ENCODE results near the gene CABP2. TPM values are rescaled to one million over a fixed set of nuclear protein-coding genes. Genes with fewer than 3 reads are reported as not detected.

Gene CABP2
- total and polyA plus RNA-seq, 2 donors (not counting 1 experiment from before 2014, with no cell fraction given), result not detected

- Histone ChIP-seq H3K36me3 (ENCODE audit: control insufficient read depth, insufficient read depth, low read length) (peaks cover 4% of the 10 kb centered on the region), H3K9ac (ENCODE audit: insufficient read depth, low read length) (peak within 1 kb of the TSS; percentile 70), H3K4me1 (ENCODE audit: control insufficient read depth, extremely low read depth, insufficient read depth, low read length) (peaks cover 11% of the 10 kb centered on the region), H3K27ac (ENCODE audit: insufficient read depth, low read length) (peak within 1 kb of the TSS; percentile 92), H3K27me3 (ENCODE audit: control insufficient read depth, insufficient read depth, low read length) (no peaks in the 10 kb centered on the region), H3K4me3 (replicated peaks in 1 of 4; ENCODE audit: control extremely low read depth in 1 of 4, insufficient read depth in 1 of 4, low read depth in 3 of 4, low read length in 4 of 4) (peak within 1 kb of the TSS; percentile 67 to 79 (median 68)), H3K79me2 (ENCODE audit: control insufficient read depth, insufficient read depth, low read length) (no peaks in the 10 kb centered on the region), H3K9me3 (ENCODE audit: control insufficient read depth, insufficient read depth, low read depth, low read length) (no peaks in the 10 kb centered on the region), H4K20me1 (ENCODE audit: control insufficient read depth, extremely low read depth, insufficient read depth, low read length) (no peaks in the 10 kb centered on the region), H2AFZ (ENCODE audit: low read length) (peak within 1 kb of the TSS; percentile 52), H3K4me2 (ENCODE audit: extremely low read depth, insufficient read depth, low read length) (peak within 1 kb of the TSS; percentile 84)
- no peak for TF ChIP-seq CTCF (conservative IDR thresholded peaks at IDR 0.05 in 1 of 2, IDR thresholded peaks at IDR 0.05 in 1 of 2; ENCODE audit: low read depth in 1 of 2, low read length in 2 of 2)
- TF ChIP-seq EZH2 (IDR thresholded peaks at IDR 0.05; ENCODE audit: low read length, missing control alignments), result no peak
- peak; percentile 40 to 43 for DNase-seq (ENCODE audit: low read depth in 2 of 2)
These were observed 18.2 kb downstream of the CABP2 start, which contains the start of gene PITPNM1 for GRCh38 chr11:67504950-67505581. PITPNM1 (minus strand) TSS chr11:67505363; CDS start chr11:67504180, 1,183 bp downstream.

- peak overlapping the region; percentile 67 to 79 (median 68) for H3K4me3 ChIP-seq (replicated peaks in 1 of 4; ENCODE audit: control extremely low read depth in 1 of 4, insufficient read depth in 1 of 4, low read depth in 3 of 4, low read length in 4 of 4)
- H4K20me1 ChIP-seq (ENCODE audit: control insufficient read depth, extremely low read depth, insufficient read depth, low read length), result no peaks in the 10 kb centered on the region
- TF ChIP-seq CTCF (conservative IDR thresholded peaks at IDR 0.05 in 1 of 2, IDR thresholded peaks at IDR 0.05 in 1 of 2; ENCODE audit: low read depth in 1 of 2, low read length in 2 of 2) (no peak), EZH2 (IDR thresholded peaks at IDR 0.05; ENCODE audit: low read length, missing control alignments) (no peak)
- no peaks in the 10 kb centered on the region for H3K27me3 ChIP-seq (ENCODE audit: control insufficient read depth, insufficient read depth, low read length)
- H2AFZ ChIP-seq (ENCODE audit: low read length), result peak overlapping the region; percentile 52
- peak overlapping the region; percentile 92 for H3K27ac ChIP-seq (ENCODE audit: insufficient read depth, low read length)
- H3K79me2 ChIP-seq (ENCODE audit: control insufficient read depth, insufficient read depth, low read length), result no peaks in the 10 kb centered on the region
- H3K9ac ChIP-seq (ENCODE audit: insufficient read depth, low read length), result peak overlapping the region; percentile 70
- no peaks in the 10 kb centered on the region for H3K9me3 ChIP-seq (ENCODE audit: control insufficient read depth, insufficient read depth, low read depth, low read length)
- H3K4me2 ChIP-seq (ENCODE audit: extremely low read depth, insufficient read depth, low read length), result peak overlapping the region; percentile 84
- peaks cover 4% of the 10 kb centered on the region for H3K36me3 ChIP-seq (ENCODE audit: control insufficient read depth, insufficient read depth, low read length)
- peak; percentile 13 to 16 for DNase-seq (ENCODE audit: low read depth in 2 of 2)
- peaks cover 11% of the 10 kb centered on the region for H3K4me1 ChIP-seq (ENCODE audit: control insufficient read depth, extremely low read depth, insufficient read depth, low read length)
These were observed 19.0 kb downstream of the CABP2 start for GRCh38 chr11:67504005-67504949.

Data from fibroblast of lung (primary cell).